HG03565 (cell line): ENCODE results near the gene KIFC3.
"Not testable (repeated sequence)": the region's sequence is repeated elsewhere in the genome, so short reads cannot be mapped to it uniquely, and the experiment has no call there.

Experiments
- ATAC-seq: cut with Tn5 transposase; IDR thresholded peaks from one replicate; pipeline ENCODE4 v1.9.1; 2021; ENCODE audit warnings: mild to moderate bottlenecking, moderate library complexity; ENCODE audit not compliant: unreplicated experiment

Gene KIFC3

GRCh38 chr16:57802341-57803133 lies at the start of gene KIFC3:
TSS of gene KIFC3 (minus strand) at chr16:57802491. CDS start at chr16:57798243, 4,248 bp downstream.
- ATAC-seq, result no peak

- no peak for ATAC-seq
Measured at GRCh38 chr16:57848181-57848580, 45.9 kb upstream of the KIFC3 start.

GRCh38 chr16:57846931-57847330 lies 44.6 kb upstream of the KIFC3 start:
- not testable (repeated sequence) for ATAC-seq

- no peak for ATAC-seq
Measured at GRCh38 chr16:57846078-57846697, 43.9 kb upstream of the KIFC3 start.

GRCh38 chr16:57845115-57845514 lies 42.8 kb upstream of the KIFC3 start:
- ATAC-seq, result no peak

GRCh38 chr16:57844416-57845030 lies 42.2 kb upstream of the KIFC3 start:
- ATAC-seq, result no peak

- no peak for ATAC-seq
Measured at GRCh38 chr16:57843400-57843799, 41.1 kb upstream of the KIFC3 start.

- ATAC-seq, result no peak
Measured at GRCh38 chr16:57842601-57843000, 40.3 kb upstream of the KIFC3 start.

GRCh38 chr16:57840833-57841232 lies 38.5 kb upstream of the KIFC3 start:
- no peak for ATAC-seq

GRCh38 chr16:57838161-57838560 lies 35.9 kb upstream of the KIFC3 start:
- no peak for ATAC-seq

- ATAC-seq, result no peak
Measured at GRCh38 chr16:57837305-57838125, 35.2 kb upstream of the KIFC3 start.

- ATAC-seq, result not testable (repeated sequence)
Measured at GRCh38 chr16:57835439-57835838, 33.1 kb upstream of the KIFC3 start.

- ATAC-seq, result no peak
Measured at GRCh38 chr16:57834936-57835335, 32.6 kb upstream of the KIFC3 start.

GRCh38 chr16:57830890-57831484 lies 28.7 kb upstream of the KIFC3 start:
- no peak for ATAC-seq

GRCh38 chr16:57829969-57830360 lies 27.7 kb upstream of the KIFC3 start:
- no peak for ATAC-seq

GRCh38 chr16:57828272-57829161 lies 26.2 kb upstream of the KIFC3 start:
- no peak for ATAC-seq

- no peak for ATAC-seq
Measured at GRCh38 chr16:57826706-57827625, 24.7 kb upstream of the KIFC3 start.

GRCh38 chr16:57826052-57826451 lies 23.8 kb upstream of the KIFC3 start:
- no peak for ATAC-seq
